Endodermal cell (in vitro differentiated cells): ENCODE data around the gene PPP1CB. TPM values are rescaled to one million over a fixed set of nuclear protein-coding genes. Genes with fewer than 3 reads are reported as not detected.

Experiments
- DNase-seq: peaks from one replicate; pipeline ENCODE4 v3.0.0-alpha.2; 2017
- H3K27ac ChIP-seq: 2 replicates; pipeline ENCODE4 v1.5.1; 2013; ENCODE audit warnings: mild to moderate bottlenecking, low read depth, low read length, moderate library complexity
- H3K27me3 ChIP-seq: 2 replicates; pipeline ENCODE4 v1.6.1; 2013; ENCODE audit warnings: mild to moderate bottlenecking, low read length, moderate library complexity; ENCODE audit not compliant: insufficient read depth, control insufficient read depth, poor library complexity, severe bottlenecking
- H3K36me3 ChIP-seq: 2 replicates; pipeline ENCODE4 v1.7.0; 2013; ENCODE audit warnings: mild to moderate bottlenecking, low read length, moderate library complexity; ENCODE audit not compliant: control insufficient read depth, insufficient read depth
- H3K4me1 ChIP-seq: one replicate; pipeline ENCODE4 v1.7.0; 2013; ENCODE audit warnings: low read length; ENCODE audit not compliant: control insufficient read depth, insufficient read depth
- H3K4me3 ChIP-seq: 2 replicates; pipeline ENCODE4 v1.5.1; 2013; ENCODE audit warnings: mild to moderate bottlenecking, low read length, moderate library complexity
- H3K9ac ChIP-seq: 2 replicates; pipeline ENCODE4 v1.6.1; 2013; ENCODE audit warnings: mild to moderate bottlenecking, low read length, moderate library complexity; ENCODE audit not compliant: poor library complexity, severe bottlenecking; ENCODE audit errors: extremely low read depth
- H3K9me3 ChIP-seq: 2 replicates; pipeline ENCODE4 v1.6.1; 2013; ENCODE audit warnings: mild to moderate bottlenecking, low read length, moderate library complexity; ENCODE audit not compliant: control insufficient read depth
- H3K27ac Mint-ChIP-seq: 2 replicates; pipeline ENCODE4 v1.8.0; 2020; ENCODE audit warnings: mixed read lengths
- H3K27me3 Mint-ChIP-seq: 2 replicates; pipeline ENCODE4 v1.8.0; 2021; ENCODE audit warnings: mild to moderate bottlenecking, mixed read lengths; ENCODE audit not compliant: insufficient read depth
- H3K36me3 Mint-ChIP-seq: 2 replicates; pipeline ENCODE4 v1.8.0; 2020; ENCODE audit warnings: low read depth, mixed read lengths
- H3K4me1 Mint-ChIP-seq: 2 replicates; pipeline ENCODE4 v1.8.0; 2020; ENCODE audit warnings: mixed read lengths
- H3K4me3 Mint-ChIP-seq: 2 replicates; pipeline ENCODE4 v1.8.0; 2020; ENCODE audit warnings: mild to moderate bottlenecking, moderate library complexity, mixed read lengths
- H3K9me3 Mint-ChIP-seq: 2 replicates; pipeline ENCODE4 v1.8.0; 2020; ENCODE audit warnings: mild to moderate bottlenecking, mixed read lengths
- WGBS, 2 experiments: methylation state at CpG; one replicate each; pipeline versions ENCODE4 v1.1.5 to v1.1.7; 2013; ENCODE audit warnings: missing lambda C conversion rate in 2 of 2, mixed read lengths in 1 of 2; ENCODE audit not compliant: insufficient coverage in 1 of 2, insufficient read length in 1 of 2; 5-methylcytosine and 5-hydroxymethylcytosine counted together
- total RNA-seq, 2 donors: library from RNA; stranded (reverse); fragmentation: NEBNext Ultra II Directional in 1 of 2; extraction: Animal tissue kit (Norgen Biotek cat#: 25700) in 1 of 2; gene quantifications; 2 replicates in 1 of 2; 3 replicates in 1 of 2; pipeline ENCODE4 v1.2.1, GENCODE V29; 2021
- TF ChIP-seq, protein P1 (sequence below): fragments of 200-600 bp; sonication (generic); conservative IDR thresholded peaks from 2 replicates; pipeline ENCODE4 v1.5.0; 2021; ENCODE audit warnings: antibody characterized with exemption, mild to moderate bottlenecking

Gene PPP1CB
- total RNA-seq, 2 donors from 2014 or later: 175 to 201 TPM

DNA sequence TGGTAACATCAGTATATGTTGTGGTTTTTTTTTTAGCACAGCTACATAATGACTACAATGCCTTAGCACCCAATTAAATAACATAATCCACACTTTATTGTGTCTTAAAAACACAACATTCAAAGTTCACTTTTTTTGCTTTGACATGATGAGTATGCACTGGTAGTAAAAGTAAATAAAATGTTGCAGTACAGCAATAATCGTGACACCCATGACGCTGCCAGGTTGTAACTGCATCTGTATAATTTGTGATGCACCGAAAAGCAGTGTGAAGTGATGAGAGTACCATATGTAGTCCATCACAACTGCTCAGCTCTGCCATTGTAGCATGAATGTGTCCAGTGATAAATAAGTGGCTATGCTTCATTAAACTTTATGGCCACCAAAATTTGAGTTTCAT lies 15.7 kb downstream of the PPP1CB start:
- WGBS, 2 experiments: 95 to 100% methylated on average over 3 of the region's 3 CpGs
- Histone ChIP-seq H3K4me1 (no peaks in the 10 kb centered on the region), H3K4me3 (no peak overlapping the region), H3K9ac (no peak overlapping the region), H3K27ac (no peak overlapping the region), H3K9me3 (peaks cover 12% of the 10 kb centered on the region), H3K27me3 (no peaks in the 10 kb centered on the region), H3K36me3 (peaks cover 16% of the 10 kb centered on the region)
- no peaks in the 10 kb centered on the region for H3K4me1 Mint-ChIP-seq
- no peak overlapping the region for H3K27ac Mint-ChIP-seq
- no peaks in the 10 kb centered on the region for H3K27me3 Mint-ChIP-seq
- TF ChIP-seq, protein P1, sequence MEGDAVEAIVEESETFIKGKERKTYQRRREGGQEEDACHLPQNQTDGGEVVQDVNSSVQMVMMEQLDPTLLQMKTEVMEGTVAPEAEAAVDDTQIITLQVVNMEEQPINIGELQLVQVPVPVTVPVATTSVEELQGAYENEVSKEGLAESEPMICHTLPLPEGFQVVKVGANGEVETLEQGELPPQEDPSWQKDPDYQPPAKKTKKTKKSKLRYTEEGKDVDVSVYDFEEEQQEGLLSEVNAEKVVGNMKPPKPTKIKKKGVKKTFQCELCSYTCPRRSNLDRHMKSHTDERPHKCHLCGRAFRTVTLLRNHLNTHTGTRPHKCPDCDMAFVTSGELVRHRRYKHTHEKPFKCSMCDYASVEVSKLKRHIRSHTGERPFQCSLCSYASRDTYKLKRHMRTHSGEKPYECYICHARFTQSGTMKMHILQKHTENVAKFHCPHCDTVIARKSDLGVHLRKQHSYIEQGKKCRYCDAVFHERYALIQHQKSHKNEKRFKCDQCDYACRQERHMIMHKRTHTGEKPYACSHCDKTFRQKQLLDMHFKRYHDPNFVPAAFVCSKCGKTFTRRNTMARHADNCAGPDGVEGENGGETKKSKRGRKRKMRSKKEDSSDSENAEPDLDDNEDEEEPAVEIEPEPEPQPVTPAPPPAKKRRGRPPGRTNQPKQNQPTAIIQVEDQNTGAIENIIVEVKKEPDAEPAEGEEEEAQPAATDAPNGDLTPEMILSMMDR: no peak
- H3K9me3 Mint-ChIP-seq: peaks cover 8% of the 10 kb centered on the region
- DNase-seq: no peak
- no peak overlapping the region for H3K4me3 Mint-ChIP-seq
- peaks cover 34% of the 10 kb centered on the region for H3K36me3 Mint-ChIP-seq

DNA sequence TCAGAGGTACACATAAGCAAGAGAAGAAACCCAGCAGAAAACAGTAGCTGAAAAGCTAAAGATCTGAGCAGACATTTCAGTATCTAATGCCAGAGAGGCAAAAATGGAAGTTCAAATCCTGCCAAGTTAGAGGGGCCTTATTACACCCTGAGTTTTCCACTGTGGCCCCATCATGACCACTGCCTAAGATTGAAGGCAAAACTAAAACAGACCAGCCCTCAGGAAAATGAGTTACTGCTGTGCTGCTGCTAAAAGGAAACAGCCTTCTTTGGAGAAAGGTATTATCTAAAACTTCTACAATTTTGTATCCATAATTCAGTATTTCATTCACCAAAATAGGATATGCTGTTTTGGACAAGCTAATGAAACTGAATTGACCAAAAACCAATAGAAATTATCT lies 16.8 kb downstream of the PPP1CB start:
- no peak overlapping the region for H3K4me3 Mint-ChIP-seq
- no peaks in the 10 kb centered on the region for H3K27me3 Mint-ChIP-seq
- H3K27ac ChIP-seq: no peak overlapping the region
- no peak overlapping the region for H3K27ac Mint-ChIP-seq
- DNase-seq: no peak
- H3K36me3 Mint-ChIP-seq: peaks cover 25% of the 10 kb centered on the region
- peaks cover 8% of the 10 kb centered on the region for H3K9me3 Mint-ChIP-seq
- no peak overlapping the region for H3K4me3 ChIP-seq
- peaks cover 12% of the 10 kb centered on the region for H3K9me3 ChIP-seq
- peaks cover 7% of the 10 kb centered on the region for H3K36me3 ChIP-seq
- no peaks in the 10 kb centered on the region for H3K4me1 ChIP-seq
- no peaks in the 10 kb centered on the region for H3K27me3 ChIP-seq
- H3K9ac ChIP-seq: no peak overlapping the region
- TF ChIP-seq, protein P1: no peak
- no peaks in the 10 kb centered on the region for H3K4me1 Mint-ChIP-seq

DNA sequence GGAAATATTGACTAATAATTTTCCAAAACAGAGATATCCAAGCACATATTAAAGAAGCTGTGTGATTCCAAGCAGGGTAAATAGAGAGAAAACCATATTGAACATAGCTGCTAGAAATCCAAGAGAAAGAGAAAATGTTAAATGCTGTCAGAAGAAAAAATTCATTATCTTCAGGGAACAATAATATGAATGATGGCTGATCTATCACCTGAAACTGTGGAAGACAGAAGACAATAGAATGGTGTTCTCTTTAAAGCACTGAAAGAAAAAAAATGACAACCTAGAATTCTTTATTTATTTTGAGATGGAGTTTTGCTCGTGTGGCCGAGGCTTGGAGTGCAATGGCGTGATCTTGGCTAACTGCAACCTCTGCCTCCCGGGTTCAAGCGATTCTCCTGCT lies 17.3 kb downstream of the PPP1CB start:
- Histone ChIP-seq H3K27ac (no peak overlapping the region), H3K4me1 (no peaks in the 10 kb centered on the region), H3K4me3 (no peak overlapping the region), H3K9ac (no peak overlapping the region), H3K36me3 (peaks cover 5% of the 10 kb centered on the region), H3K27me3 (no peaks in the 10 kb centered on the region), H3K9me3 (peaks cover 12% of the 10 kb centered on the region)
- Mint-ChIP-seq H3K36me3 (peaks cover 25% of the 10 kb centered on the region), H3K9me3 (peaks cover 8% of the 10 kb centered on the region), H3K4me1 (no peaks in the 10 kb centered on the region), H3K27me3 (no peaks in the 10 kb centered on the region), H3K4me3 (no peak overlapping the region), H3K27ac (no peak overlapping the region)
- no peak for DNase-seq
- TF ChIP-seq, protein P1: no peak
- WGBS, 2 experiments: 96% methylated on average over 5 of the region's 5 CpGs; no CpG with 5 or more reads in 1 of the 2 experiments
